ENCODE results near the gene SIPA1L2. TPM values are rescaled to one million over a fixed set of nuclear protein-coding genes. Genes with fewer than 3 reads are reported as not detected.

The SIPA1L2 gene
- total RNA-seq, 1 donor from 2014 or later = 1.4 TPM

DNA sequence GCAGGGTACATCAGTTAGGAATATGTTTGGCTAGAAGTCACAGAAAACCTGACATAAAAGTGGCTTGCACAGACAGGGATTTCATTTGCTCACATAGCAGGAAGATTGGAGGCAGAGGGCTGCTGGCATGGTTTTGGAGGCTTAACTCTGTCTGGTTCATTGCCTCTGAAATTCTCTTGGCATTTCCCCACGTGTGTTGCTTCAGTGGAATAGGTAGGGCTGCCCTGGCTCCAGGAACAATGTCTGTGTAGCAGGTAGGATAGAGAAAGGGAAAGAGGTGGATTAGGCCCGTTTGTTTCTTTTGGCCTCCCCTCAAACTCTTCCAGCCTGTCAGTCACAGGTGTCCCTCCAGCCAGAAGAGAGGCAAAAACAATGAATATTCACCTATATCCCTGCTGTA, 20.5 kb upstream of the SIPA1L2 start:
- intact Hi-C loops (cut with micrococcal nuclease) = no loop called here

DNA sequence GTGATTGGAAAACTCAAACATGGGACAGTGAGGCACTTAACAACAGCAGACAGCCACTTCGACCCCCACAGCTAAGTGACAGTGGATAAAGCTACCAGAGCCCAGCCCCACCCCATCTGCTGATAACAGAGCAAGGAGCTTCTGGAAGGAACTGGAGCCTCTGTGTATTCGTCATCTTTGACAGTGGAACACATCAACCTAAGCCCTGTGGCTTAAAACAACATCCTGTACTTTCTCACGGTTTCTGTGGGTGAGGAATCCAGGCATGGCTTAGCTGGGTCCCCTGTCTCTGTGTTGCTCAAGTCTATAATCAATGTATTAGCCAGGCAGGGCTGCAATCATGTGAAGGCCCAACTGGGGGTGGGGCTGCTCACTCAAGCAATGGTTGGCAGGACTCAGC, 18.4 kb upstream of the SIPA1L2 start:
- intact Hi-C loops (cut with micrococcal nuclease) = no loop called here

DNA sequence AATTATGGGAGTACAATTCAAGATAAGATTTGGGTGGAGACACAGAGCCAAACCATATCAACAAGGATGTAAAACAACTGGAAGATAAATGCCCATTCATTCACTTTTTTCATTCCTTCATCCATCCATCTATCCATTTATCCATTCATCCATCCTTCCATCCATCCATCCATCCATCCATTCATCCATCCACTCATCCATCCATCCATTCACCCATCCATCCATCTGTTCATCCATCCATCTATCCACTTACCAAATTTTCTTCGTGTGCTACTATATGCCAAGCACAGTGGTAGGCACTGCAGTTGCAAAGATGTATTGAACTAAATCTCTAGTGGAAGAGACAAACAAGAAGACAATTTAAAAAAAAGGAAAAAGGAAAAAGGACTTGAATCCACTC, 14.3 kb upstream of the SIPA1L2 start:
- intact Hi-C loops (cut with micrococcal nuclease) = no loop called here

DNA sequence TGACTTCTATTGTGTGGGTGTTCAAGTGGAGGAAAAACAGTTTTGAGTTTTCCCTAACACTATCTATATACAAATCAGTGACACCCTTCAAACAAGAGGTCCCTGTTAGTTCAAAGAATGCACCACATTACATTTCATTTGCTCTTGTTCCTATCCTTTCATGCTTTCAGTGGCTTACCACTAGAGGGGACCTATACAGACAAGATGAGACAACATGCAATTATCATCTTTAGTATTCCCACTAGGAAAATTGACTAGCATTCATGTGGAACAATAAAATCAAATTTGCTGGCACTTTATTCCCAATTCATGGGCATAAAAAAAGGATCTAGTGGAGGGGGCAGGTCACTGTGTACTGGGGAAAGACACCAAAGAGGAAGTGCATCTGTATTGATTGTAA, 13.3 kb upstream of the SIPA1L2 start:
- intact Hi-C loops (cut with micrococcal nuclease) = no loop called here

DNA sequence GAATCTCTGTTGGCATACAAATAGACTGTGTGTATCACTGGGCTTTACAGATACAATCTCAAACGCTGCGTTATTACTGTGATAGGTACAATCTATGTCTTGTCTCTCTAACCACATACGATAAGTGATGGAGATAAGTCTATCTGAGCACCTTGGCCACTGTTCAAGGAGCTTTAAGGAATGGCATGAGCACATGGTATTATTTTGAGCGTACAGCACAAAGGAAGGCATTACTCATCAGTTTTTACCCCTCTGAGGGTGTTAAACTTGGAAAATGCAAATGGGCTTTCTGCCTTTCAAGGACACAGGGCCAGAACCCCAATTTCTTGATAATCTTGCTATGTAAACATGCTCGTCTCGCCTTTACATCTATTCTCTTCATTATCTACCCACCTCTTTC, 11.6 kb upstream of the SIPA1L2 start:
- intact Hi-C loops (cut with micrococcal nuclease) = no loop called here

DNA sequence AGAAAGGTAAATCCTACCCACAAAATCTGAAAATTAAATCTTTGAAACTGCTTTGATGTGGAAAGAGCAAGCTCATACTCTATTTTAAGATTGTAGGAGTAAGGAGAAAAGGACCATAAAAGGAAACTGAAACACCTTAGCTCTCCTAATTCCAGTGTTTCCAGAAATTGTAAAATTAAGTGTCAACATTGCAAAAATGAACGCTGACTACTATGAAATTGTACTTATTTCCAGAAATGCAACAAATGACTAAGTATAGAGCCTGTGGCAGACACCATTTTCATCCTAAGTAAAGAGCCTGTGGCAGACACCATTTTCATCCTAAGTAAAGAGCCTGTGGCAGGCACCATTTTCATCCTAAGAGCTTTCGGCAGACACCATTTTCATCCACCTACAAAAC, 6.9 kb upstream of the SIPA1L2 start:
- intact Hi-C loops (cut with micrococcal nuclease) = no loop called here

DNA sequence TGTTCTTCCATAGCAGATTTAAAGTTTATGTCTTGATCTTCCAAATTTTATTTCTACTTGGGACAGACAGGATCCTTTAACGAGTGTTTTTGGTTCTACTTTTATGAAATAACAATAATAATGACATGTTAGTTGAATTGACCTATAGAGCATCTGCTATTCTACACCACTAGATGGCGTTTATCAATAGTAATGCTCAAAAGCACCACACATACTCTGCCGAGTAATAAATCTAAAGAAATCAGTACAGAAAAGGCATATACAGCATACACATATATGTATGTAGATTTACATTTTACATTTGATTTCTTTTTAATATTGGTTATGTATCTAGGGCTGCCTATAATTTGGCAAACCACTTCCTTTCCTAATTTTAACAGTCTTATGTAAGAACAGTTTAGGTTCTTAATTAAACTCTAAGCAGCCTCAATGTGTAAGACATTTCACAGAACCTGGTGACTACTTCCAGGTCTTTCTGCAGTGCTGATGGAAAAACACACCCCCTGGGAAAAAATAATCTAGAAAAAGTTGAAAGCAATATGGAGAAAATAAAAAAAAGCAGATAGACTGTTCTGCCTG, 5.9 kb upstream of the SIPA1L2 start:
- intact Hi-C loops (cut with micrococcal nuclease) = loop anchor here (1.0 to 2.0 kb wide), 5 partner anchors 158 to 669 kb away; partner anchors contain the start of gene NTPCR

DNA sequence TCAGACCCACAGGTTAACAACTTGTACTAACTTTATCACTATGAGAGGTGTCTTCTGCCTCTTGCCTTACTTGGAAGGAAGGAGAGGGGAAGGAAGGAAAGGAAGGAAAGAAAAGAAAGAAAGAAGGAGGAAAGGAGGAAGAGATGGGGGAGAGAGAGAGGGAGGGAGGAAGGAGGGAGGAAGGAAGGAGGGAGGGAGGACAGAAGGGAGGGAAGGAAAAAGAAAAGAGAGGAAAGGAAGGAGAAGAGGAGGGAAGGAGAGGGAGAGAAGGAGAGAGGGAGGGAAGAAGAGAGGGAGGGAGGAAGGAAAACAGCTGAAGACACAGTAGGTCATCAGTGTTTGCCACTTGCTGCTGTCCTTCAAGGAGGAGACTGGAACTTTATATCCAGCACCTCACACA, 5.3 kb upstream of the SIPA1L2 start:
- intact Hi-C loops (cut with micrococcal nuclease) = loop anchor here (1.0 to 2.0 kb wide), 5 partner anchors 159 to 670 kb away; partner anchors contain the start of gene NTPCR

DNA sequence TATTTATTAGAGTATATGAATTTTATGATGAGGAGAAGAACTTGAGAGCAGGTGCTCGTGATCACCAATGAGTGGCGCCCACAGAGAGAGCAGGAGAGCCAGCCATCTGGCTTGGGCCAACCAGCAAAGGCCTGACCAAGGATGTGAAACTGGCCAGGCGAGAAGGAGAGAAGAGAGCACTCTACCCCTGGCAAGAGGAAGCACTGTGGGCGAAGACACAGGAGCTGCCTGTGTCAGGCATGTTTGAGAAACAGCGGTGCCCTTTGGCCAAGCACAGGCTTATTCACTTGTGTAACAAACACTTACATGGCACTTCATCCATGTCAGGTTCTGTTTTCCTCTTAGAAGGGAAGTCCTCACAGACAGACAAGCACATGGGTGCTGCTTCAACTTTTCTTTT, 4.2 kb upstream of the SIPA1L2 start:
- intact Hi-C loops (cut with micrococcal nuclease) = loop anchor here (2.0 to 5.0 kb wide), 3 partner anchors 478 to 1007 kb away; partner anchors contain the start of gene DISC1

DNA sequence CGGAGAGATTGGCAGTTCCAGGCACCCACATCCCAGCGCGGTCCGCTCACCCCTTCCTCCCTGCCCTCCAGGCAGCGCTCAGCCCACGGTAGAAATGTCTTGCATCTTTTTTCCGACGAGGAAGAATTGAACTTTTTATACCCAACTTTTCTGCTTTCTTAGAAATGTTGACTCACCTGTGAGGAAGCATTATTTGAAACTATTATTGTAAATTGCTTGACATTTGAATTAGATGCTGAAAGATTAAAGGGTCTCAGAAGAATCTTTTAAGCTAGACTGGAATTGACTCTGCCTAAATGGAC, 912 bp upstream of the SIPA1L2 start:
- intact Hi-C loops (cut with micrococcal nuclease) = loop anchor here (1.0 to 5.0 kb wide), 7 partner anchors 52 to 1004 kb away; partner anchors contain the start of genes DISC1, MAP10, NTPCR and PCNX2

DNA sequence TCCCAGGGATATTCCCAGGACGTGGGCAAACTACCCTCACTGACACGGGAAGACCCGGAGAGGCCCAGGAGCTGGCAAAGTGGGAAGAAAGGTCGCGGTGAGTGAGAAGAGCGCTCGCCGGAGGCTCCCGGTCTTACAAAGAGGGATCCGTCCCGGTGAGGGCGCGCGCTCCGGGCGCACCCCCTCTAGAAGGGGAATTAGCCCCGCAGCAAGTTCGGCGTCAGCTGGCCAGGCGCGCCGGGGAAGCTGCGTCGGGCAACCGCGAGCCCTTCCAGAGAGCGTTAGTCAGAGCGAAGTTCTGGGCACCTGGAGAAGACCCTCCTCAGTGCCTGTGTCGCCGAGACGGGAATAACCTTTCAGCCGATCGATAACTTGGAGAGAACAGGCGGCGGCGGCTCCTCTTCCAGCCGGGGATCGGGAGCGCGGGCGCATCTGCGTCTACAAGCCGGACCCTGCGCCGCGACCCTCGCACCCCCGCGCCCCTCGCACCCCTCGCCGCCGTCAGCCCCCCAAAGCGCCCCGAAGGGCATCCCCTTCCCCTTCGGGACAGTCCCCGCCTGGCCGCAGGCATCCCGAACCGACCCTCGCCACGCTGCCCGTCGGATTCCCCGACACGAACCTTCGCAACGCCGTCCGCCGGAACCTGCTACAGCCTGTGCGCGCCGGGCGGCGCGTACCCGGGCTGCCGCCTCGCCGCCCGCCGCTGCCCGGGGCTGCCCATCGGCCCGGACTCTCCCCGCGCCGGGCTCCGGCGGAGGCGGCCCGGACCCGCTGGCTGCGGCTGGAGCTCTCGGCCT, 485 bp downstream of the SIPA1L2 start:
- intact Hi-C loops (cut with micrococcal nuclease) = loop anchor here (1.0 to 5.0 kb wide), 12 partner anchors 50 to 1002 kb away; partner anchors contain the start of genes DISC1, MAP10, NTPCR and PCNX2

DNA sequence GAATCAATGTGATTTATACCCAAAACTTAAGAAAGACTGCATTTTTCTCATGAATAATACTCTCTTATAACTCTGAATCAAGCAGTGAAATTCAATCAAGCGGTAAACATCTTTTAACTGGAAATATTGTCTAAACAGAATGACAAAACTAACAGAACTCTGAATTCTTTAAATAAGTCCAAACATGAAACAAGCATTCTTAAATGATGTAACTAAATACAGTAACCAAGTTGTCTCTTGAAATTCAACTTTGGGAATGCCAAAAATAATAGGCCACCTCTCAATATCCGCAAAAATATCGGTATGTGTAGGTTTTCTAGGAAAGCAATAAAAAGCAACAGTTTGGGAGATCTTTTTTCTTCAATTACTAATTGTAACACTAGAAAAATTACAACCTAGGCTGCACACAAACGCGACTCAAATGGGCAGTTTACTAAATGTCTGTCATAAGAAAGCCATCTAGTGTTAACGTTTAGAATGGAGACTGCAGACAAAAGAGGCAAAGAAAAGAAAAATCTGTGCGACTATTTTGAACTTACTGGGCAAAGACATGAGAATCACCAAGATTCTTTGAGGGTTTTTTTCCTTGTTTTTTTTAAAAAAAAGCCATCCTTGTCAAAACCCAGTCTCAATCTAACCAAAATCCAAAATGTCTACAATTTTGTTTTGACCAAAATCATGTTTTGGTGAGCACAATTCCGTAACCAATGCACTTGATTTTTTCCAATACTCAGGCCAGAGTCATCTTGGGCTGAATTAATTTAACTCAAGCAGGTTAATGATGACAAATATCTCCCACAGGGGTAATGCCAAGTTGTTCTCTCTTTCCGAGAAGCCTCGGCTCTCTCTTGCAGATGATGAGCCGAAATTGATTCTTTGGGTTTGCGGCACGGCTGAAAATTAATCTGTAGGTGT, 1.3 kb downstream of the SIPA1L2 start:
- intact Hi-C loops (cut with micrococcal nuclease) = loop anchor here (2.0 to 5.0 kb wide), 5 partner anchors 121 to 656 kb away; no protein-coding TSS in a partner anchor

DNA sequence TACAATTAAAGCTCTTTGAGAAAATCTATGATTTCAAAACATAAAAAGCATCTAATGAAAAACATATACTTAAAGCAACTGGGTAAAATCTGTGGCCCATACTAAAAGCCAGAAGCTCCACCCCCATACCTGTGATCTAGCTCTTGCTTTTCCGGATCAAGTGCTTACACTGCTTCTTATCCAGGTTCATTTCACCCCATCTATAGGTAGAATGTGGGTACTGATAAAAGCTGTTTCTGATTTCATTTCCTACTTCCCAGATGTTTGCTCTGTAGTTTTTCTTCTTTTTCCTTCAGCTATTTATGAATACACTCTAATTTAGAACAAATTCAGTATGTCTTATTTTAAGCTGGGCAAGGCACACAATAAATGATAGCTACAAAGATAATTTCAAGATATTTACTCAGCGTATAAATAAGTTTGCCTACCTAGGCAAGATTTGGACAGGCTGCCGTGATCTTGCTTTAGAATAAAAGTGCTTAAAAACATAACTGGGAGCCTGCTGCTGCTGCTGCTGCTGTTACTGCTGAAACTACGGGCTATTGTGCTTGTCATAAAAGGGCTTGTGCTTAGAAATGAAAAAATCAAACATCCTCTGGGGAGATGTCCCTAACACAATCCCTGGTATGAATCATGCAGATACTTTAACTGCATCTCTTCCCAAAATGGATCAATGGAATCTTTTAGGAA, 2.1 kb downstream of the SIPA1L2 start:
- intact Hi-C loops (cut with micrococcal nuclease) = loop anchor here (1.0 to 5.0 kb wide), 9 partner anchors 25 to 870 kb away; no protein-coding TSS in a partner anchor

DNA sequence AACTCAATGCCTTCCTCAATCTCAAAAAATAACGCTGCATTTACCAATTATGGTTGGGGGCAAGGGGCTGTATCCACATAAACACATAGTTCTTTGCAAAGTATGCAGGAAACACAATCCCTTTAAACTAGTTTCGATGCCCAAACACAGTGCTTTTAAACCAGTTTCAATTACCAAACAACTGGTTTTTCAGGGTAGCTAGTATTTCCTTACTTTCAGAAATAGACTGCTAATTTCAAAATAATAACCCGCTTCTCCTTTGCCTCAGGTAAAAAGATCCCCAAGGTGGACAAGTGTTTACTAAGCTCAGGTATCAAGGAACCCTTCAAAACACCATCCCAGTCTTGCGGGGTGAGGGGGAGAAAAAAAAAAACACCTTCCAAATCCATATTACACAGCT, 2.8 kb downstream of the SIPA1L2 start:
- intact Hi-C loops (cut with micrococcal nuclease) = loop anchor here (1.0 to 5.0 kb wide), 8 partner anchors 24 to 870 kb away; no protein-coding TSS in a partner anchor

DNA sequence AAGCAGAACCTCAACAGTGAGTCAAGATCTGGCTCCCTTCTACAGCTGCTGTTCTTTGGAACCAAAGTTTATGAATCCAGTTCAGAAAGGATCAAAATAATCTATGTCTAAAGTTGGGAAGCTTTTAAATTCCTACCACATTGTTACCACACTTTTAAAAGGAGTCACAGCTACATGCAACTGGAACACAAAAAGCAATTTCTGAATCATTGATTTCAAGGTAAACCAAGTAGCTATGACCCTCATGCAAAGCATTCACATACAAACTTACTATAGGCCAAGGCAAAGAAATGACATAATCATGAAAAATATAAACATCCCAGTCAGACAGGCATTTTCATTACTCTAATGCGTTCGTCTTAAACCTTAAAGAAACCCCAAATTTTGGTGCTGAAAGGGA, 3.5 kb downstream of the SIPA1L2 start:
- intact Hi-C loops (cut with micrococcal nuclease) = loop anchor here (2.0 to 5.0 kb wide), 5 partner anchors 24 to 654 kb away; no protein-coding TSS in a partner anchor

DNA sequence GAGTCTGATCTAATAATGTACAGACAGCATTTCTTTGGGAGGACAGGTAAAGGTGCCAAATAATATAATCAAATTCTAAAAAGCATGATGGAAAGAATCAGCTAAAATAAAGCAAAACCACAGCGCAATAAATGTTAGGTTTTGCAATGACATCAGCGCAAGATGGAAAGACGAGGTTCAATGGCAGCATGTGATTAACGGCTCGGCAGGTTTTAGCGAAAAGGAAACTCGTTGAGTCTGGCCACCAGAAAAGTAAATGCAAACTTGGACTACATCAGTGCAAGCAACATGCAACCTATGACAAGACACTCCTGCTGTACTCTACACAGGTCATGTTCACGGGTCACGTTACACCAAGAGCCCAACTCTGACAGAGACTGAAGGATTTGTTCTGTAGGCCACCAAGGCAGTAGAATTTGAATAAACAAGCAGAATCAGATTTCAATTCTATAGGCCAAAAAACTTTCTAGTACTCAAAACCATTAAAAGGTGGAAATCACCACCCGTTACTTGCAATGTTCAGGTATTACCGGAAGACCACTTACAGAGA, 4.5 kb downstream of the SIPA1L2 start:
- intact Hi-C loops (cut with micrococcal nuclease) = loop anchor here (5.0 kb wide), 4 partner anchors 118 to 653 kb away; no protein-coding TSS in a partner anchor

DNA sequence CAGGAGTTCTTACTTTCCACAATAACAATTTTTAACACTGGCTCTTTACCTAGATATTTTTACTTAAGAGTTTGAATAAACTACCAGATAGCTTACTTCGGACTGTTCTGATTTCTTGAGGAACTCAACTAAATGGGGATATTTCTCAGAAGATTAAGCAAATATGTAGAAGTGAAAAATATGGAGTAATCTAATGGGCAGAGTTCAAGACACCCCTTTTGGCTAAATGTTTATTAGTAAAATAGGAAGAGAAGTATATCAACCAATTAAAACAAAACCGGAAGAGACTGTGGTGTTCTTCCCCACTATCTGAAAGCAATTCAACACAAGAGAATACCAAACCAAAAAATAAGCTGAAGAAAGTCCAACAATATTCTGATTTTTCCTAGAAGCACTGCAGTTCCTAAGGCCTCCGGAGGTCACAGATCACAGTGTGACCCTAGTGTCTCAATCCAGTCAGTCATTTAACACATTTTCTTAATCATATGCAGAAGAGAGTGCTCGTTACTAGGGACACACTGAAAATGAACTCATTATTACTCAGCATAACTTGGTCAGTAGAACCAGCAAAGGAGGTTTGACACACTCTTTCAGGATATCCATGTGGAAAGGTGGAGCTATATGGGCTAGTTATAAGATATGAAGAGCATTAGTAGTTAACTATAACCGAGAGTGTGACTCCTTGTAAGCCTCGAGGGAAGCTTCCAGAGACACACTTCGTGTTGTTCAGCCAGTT, 5.2 kb downstream of the SIPA1L2 start:
- intact Hi-C loops (cut with micrococcal nuclease) = loop anchor here (5.0 kb wide), 4 partner anchors 117 to 652 kb away; no protein-coding TSS in a partner anchor

DNA sequence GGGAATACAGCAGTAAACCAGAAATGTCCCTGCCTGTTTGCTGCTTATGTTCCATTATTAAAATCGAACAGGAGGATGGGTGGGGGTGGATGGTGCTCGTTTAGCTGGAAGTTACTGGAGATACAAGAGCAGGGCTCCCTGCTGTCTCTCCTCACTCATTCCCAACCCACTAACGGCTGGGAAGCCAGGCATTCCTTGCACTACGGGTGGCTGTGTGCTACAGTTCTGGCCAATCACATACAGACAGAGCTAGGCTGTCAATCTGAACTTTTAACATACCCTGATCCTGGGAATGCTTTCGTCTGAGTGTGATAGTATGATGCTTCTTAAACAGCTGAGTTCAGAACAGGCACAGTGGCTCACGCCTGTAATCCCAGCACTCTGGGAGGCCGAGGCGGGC, 7.0 kb downstream of the SIPA1L2 start:
- intact Hi-C loops (cut with micrococcal nuclease) = no loop called here

DNA sequence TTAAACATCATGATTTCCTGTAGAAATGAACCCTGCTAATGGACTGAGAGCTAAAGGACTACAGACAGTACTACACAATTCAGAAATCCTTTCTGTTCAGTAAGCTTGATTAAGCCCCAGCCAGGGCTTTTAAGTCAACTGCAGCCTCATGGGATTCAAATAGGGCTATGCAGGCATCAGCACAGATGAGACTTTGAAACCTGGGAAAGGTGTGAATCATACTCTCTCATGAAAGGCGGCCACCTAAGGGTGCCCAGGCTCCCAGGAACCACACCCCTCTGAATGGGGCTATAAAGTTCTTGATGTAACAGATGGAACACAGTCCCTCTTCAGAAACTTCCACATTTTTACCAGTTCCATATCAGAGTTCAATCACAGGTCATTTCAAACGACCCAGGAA, 7.6 kb downstream of the SIPA1L2 start:
- intact Hi-C loops (cut with micrococcal nuclease) = no loop called here

DNA sequence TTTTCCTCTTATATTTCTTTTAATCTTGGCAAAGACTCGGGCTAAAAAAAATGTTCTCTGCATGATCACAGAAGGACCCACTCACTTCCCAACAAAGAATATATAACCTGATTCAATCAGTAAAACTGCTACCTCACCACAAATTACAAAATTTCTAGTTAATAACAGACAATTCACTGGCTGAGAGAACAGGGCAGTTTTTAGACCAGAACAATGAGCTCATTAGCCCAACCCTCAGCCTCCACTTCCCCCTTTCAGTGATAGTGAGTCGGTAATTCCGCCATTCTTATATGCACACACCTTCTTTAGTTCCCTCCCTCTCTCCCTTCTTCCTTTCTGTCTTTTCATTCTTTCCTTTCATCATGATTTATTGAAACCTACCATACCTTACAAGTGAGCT, 8.9 kb downstream of the SIPA1L2 start:
- intact Hi-C loops (cut with micrococcal nuclease) = no loop called here

Measured in T-helper 1 cell treated with Interleukin-12 subunit alpha and Interleukin-12 subunit beta and Interleukin-4 antibody, amounts not matched to agents 30 ng/mL and 1 ng/mL, for 36 hours (primary cell).